HG02588 (cell line): ENCODE measurements around the gene DYDC2.
A peak's percentile ranks its signal among the peaks of the same experiment; 100 is the strongest.
"Not testable (repeated sequence)": the region's sequence is repeated elsewhere in the genome, so short reads cannot be mapped to it uniquely, and the experiment has no call there.

Source experiments
- ATAC-seq: cut with Tn5 transposase; IDR thresholded peaks from one replicate; pipeline ENCODE4 v1.9.1; 2021; ENCODE audit warnings: mild to moderate bottlenecking, moderate library complexity; ENCODE audit not compliant: unreplicated experiment

The DYDC2 gene

GRCh38 chr10:80356563-80356988, at the start of gene DYDC2, which contains the start of gene DYDC1:
Gene DYDC2, plus strand, starts transcription at chr10:80356781. Its CDS starts 5,663 bp downstream, at chr10:80362444.
Gene DYDC1, minus strand, starts transcription at chr10:80356755. Its CDS starts 4,154 bp downstream, at chr10:80352601.
- peak; percentile 69 for ATAC-seq

GRCh38 chr10:80313523-80313922, 43.1 kb upstream of the DYDC2 start:
- no peak for ATAC-seq

DNA sequence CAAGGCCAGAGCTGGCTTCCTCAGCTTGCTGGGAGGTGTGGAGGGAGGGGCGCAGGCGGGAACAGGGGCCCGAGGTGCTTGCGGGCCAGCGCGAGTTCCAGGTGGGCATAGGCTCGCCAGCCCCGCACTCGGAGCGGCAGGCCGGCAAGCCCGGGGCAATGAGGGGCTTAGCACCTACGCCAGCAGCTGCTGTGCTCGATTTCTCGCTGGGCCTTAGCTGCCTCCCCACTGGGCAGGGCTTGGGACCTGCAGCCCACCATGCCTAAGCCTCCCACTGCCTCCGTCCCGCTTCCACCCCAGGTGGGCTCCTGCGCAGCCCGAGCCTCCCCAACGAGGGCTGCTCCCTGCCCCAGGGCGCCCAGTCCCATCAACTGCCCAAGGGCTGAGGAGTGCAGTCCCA, 41.2 kb upstream of the DYDC2 start:
- ATAC-seq, result no peak

DNA sequence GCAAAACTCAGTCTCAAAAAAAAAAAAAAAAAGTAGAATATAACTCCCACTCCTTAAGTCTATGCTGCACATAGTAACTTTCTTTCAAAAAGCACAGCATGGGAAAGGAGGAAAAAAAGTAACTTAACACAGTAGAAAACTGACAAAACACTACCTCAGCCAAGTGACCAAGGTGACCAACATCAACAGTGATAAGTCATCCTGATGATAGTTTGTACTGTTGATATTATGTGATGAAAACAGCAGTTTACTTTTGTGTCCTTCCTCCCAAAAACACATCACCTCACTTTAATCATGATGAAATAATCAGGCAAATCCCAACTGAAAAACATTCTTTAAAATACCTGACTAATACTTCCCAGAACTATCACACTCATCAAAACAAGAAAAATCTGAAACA, 37.8 kb upstream of the DYDC2 start:
- no peak for ATAC-seq

DNA sequence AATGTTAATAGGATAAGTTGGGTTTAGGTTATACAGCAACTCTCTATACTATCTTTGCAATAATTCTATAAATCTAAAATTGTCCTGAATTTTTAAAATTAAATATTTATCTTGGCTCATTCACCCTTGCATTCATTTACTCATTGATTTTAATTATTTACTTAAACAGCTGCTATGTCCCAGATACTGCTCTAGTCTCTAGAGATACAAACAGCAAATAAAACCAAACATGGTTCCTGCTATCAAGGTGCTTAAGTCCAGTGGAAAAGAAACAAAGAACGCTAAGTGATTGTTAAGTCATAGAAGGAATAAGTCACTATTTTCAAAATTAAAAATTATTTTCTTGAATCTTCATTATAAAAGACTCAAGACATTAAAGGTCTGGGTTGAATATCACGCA, 37.3 kb upstream of the DYDC2 start:
- ATAC-seq, result no peak

DNA sequence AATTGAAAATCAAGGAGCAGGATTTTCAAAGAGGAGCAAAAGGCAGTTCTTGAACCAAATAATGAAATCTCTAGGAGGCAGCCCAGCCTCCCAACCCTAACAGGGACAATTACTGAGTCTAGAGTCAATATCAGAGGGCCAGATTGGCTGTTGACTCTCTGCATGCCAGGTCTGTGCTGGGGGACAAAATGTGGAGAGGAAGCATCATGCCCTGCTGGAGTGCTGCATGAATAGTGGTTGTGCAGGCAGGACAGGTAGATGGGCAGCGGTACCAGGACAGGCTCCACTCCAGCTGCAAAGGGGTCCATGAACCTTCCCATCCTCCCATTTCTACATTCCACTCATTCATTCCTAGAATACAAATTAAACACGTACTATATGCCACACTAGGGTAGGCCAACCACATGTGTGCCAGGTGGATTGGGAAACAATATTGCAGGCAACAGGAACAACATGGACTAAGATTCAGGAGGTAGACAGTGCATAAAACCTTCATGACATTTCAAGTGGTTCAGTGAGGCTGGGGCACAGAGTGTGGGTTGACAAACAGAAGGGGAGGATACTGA, 36.8 kb upstream of the DYDC2 start:
- ATAC-seq, result no peak

GRCh38 chr10:80320377-80320776, 36.2 kb upstream of the DYDC2 start:
- no peak for ATAC-seq

DNA sequence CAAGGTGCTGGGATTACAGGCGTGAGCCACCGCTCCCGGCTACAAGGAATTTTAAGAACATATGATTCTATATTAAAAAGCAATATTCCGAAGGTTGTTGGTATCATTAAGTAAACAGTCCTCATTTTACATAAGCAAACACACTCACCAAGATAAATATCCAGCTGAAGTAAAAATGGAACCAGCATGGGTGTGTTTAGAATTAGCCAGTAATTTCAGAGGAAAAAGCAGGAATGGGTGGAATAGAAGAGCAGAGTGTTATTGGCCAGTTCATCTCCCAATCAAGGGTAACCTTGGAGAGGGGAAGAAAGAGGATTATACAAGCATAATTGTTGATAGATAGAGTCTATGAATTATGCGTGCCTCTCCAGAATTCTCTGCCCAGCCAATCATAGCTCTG, 35.4 kb upstream of the DYDC2 start:
- no peak for ATAC-seq

DNA sequence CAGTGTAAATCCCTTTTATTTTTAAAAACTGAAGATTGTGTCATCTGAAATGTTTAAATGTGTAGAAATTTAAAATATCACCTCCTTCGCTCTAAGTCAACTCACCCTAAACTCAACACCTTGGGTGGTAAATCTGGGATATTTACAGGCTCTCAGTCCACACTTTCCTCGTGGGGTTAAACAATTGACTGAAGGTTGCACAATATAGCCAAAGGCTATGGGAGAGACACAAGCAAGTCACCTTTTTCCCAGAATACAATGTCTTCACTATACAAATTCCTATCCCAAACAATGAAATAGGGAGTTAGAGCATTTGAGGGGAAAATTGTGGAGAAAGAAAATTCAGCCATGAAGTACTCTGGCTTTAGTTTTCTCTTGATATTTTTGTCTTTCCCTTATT, 34.4 kb upstream of the DYDC2 start:
- no peak for ATAC-seq

- no peak for ATAC-seq
Observed at GRCh38 chr10:80322711-80323110, 33.9 kb upstream of the DYDC2 start.

DNA sequence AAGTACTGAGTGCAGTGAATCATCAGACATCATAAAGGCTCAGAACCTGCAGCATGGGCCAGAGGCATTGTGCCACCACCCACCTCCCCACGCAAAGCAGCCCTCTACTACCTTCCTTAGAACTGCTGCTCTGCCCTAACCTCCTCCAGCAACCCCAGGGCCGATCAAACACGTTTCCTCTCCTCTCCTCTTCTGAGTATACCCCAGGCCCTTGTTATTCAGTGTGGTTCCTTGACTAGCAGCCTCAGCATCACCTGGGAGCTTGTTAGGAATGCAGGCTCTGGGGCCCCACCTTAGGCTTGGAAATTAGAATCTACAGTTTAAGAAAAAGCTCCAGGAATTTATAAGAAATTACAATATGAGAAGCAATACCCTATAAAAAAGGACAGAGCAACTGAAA, 33.3 kb upstream of the DYDC2 start:
- ATAC-seq, result no peak

- no peak for ATAC-seq
Observed at GRCh38 chr10:80324086-80324485, 32.5 kb upstream of the DYDC2 start.

DNA sequence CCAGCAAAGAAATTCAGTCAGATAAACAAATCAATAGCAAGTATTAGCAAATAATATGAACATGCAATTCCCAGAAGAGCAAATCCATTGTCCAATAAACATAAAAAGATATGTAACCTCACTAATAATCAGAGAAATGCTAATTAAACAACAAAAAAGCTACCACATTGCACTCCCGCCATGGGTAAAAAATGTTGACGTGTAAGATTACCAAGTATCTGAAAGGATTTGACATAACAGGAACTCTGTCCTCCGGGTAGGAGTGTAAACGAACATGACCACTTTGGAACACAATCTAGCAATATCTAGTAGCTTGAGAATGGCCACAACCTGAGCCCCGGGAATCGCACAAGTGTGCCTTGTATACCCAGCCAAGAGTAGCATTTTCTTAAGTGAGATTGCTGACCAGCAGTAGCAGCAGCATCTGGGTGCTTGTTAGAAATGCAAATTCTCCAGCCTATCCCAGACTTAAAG, 31.7 kb upstream of the DYDC2 start:
- ATAC-seq, result no peak

GRCh38 chr10:80333983-80334382, 22.6 kb upstream of the DYDC2 start:
- ATAC-seq, result no peak

- ATAC-seq, result no peak
Observed at GRCh38 chr10:80344276-80344675, 12.3 kb upstream of the DYDC2 start.

GRCh38 chr10:80344912-80345311, 11.7 kb upstream of the DYDC2 start:
- no peak for ATAC-seq

DNA sequence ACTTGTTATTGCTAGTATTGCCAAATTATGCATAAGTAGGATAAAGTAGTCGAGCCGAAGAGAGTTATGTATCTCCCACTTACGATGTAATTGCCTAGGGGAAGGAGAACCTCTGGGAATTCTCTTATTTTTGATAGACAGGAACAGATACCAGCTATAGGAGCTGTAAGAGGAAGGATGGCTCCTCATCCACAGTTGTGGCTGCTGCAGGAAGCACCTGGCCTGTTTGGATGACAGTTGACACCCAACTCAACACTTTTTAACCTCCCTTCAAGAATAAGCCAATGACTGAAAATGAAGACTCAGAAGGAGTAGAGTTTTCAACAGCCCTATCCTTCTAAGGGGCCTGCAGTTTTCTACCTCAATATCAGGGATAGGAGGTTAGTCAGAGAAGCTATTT, 6.3 kb upstream of the DYDC2 start:
- no peak for ATAC-seq

DNA sequence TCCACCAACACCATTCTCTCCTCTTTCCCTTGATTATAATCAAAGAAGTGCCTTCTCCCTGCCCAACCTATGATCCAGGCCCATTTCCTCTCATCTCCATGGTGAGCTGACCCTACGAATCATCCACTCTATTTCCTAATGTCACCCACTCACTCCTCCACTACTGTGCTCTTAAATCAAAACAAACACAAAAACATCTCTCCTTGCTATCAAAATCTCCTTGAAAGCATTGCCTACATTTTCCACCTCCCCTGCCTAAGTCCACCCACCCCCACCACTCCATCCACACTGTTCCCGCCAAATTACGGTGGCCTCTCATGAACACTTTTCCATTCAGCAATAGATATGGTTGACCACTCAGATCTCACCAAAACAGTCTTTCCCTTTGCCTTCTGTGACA, 5.4 kb upstream of the DYDC2 start:
- ATAC-seq, result no peak

- no peak for ATAC-seq
Observed at GRCh38 chr10:80356989-80357850, 639 bp downstream of the DYDC2 start.

- ATAC-seq, result no peak
Observed at GRCh38 chr10:80357851-80358125, 1.2 kb downstream of the DYDC2 start.

GRCh38 chr10:80358925-80359324, 2.3 kb downstream of the DYDC2 start:
- not testable (repeated sequence) for ATAC-seq

DNA sequence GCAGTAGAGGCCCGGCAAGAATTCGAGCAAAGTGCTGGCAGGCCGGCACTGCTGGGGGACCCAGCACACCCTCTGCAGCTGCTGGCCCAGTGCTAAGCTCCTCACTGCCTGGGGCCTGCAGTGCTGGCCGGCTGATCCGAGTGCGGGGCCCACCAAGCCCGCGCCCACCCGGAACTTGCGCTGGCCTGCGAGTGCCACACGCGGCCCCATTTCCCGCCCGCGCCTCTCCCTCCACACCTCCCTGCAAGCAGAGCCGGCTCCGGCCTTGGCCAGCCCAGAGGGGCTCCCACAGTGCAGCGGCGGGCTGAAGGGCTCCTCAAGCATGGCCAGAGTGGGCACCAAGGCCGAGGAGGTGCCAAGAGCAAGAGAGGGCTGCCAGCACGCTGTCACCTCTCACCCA, 3.1 kb downstream of the DYDC2 start:
- ATAC-seq, result no peak

GRCh38 chr10:80365510-80365909, 8.9 kb downstream of the DYDC2 start:
- ATAC-seq, result no peak
